NCI-H82 treated with DMSO at 0.1 percent for 48 hours (cell line): ENCODE measurements around the gene GK.
"Not testable (repeated sequence)": the region's sequence is repeated elsewhere in the genome, so short reads cannot be mapped to it uniquely, and the experiment has no call there.

Experiments
- DNase-seq: peaks from one replicate; lab custom pipeline; 2025; ENCODE audit not compliant: unreplicated experiment; lab: John Stamatoyannopoulos, UW

GK gene

DNA sequence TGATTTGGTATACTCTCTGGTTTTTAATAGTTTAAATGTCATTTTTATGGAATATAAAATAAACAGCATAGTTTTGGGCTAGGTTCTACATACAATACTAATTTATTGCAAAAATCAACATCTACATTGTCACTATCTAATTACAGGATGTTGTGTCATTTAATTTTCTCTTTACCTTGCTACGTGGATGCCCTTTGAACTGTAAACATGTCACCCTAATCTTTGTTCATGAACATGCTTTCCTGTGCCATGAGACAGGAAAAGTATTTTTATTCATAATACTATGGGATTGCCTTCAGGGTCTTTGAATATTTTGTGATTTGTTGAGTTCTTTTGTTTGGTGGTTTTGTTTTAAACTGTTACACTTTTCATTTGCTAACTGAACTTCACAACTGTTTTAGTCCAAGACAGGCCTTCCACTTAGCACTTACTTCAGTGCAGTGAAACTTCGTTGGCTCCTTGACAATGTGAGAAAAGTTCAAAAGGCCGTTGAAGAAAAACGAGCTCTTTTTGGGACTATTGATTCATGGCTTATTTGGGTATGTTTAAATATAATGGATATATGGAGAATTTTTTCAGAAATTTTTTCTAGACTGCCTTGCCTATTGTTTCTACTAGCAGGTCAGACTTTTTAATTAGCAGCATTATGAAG lies 40.9 kb downstream of the GK start:
- no peak for DNase-seq

DNA sequence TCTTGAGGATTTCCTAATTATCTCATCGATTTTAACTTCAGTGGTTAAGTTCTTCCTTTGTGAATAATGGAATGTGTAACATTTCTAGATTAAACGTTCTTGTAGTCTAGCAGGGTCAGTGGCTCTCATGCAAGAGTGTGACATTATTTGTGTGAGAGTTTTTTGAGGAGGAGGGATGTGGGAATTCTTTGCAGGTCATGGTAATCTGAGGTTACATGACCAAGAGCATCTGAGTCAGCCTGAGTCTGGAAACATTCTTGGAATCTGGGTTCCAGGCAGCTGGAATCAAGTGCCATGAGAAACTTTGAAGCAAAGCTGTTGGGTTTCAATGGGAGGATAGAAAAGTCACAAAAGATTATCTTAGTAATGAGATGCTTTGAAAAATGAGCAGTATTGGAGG lies 49.5 kb downstream of the GK start:
- no peak for DNase-seq

DNA sequence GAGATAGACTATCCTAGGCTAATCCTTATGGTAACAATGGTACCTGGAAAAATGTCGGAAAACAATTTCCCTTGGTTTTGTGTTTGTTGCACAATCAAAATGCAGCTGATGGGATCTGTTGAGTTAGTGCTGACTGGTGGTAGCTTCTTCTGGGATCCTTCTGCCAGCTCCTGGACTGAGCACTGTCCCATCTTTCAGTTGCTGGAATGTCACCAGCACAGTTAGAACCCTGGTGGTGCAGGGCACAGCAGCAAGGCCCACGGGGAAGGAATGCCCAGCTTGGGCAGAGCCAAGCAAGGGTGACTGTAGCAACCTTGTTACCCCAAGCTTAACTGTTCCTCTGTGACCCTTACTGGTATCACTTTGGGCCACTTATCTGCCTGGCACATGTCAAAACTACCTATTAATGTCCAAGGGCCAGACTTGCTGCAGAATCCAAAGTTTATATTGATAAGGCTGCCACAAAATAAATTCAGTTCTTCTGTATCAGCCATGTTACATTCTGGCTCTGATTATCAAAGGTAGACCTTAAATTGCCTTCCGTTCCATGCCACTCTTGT lies 53.1 kb downstream of the GK start:
- no peak for DNase-seq

DNA sequence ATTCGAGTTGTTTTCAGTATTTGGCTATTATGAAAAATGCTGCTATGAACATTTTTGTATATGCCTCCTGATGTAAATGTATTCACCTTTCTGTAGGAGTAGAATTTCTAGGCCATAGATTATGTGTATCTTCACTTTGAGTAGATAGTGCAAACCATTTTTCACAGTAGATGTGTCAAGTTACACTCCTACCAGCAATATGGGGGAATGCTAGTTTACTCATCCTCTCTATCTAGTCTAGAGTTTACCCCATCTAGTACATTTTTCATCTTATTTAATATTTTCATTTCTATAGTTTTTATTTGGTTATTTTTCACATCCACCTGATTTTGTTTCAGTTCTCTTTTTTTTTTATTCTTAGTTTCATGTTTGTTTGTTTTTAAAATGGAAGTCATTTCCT lies 59.0 kb downstream of the GK start:
- no peak for DNase-seq

DNA sequence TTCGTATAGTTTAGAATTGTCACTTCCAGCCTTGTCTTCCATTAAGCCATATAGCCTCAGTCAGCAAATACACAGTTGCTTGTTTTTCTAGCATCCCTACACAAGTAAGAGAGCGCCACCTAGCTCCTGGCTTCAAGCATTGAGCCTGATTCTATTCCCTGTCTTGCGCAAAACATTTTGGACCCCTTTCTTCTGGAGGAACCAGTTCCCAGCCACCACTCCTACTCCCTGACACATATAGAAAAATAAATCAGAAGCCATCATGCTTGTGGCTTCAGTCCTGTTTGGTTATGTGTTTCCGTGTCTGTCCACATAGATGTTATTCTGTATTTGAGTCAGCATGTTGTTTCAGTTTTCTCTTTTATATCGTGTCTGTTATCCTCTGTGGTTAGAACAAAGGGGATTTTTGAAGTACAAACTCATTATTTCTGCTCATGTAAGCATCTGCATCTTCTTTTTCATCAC lies 59.9 kb downstream of the GK start:
- DNase-seq: peak; percentile 13

DNA sequence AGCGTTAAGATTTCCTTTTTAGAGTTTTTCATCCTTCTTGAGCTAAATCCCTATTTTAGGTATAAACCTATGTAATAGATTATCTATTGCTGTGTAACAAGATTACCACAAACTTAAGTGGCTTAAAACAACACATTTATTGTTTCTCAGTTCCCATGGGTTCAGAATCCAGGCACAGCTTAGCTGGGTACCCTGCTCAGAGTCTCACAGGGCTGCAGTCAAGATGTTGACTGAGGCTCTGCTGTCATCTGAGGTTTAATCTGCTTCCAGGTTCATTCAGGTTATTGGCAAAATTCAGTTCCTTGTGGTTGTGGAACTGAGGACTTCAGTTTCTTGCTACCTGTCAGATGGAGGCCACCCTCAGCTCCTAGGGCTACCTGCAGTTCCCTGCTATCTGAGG lies 60.9 kb downstream of the GK start:
- DNase-seq: no peak

DNA sequence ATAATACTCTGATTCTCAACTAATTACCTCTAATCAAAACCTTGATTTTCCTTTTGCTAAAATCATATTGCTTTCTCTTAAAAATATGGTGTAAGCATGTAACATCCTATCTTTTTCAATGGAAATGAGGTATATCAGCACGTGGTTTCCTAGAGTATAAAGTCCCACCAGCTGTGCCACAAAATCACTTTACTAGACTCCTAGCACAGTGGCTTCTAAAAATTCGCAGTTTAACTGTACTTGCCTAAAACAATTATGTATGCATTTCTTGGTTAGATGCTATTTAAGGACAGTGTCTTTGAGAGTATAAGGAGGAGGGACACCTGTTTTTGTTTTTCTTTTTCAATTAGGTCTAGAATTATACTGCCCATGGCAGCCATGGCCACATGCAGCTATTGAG lies 62.8 kb downstream of the GK start:
- no peak for DNase-seq

DNA sequence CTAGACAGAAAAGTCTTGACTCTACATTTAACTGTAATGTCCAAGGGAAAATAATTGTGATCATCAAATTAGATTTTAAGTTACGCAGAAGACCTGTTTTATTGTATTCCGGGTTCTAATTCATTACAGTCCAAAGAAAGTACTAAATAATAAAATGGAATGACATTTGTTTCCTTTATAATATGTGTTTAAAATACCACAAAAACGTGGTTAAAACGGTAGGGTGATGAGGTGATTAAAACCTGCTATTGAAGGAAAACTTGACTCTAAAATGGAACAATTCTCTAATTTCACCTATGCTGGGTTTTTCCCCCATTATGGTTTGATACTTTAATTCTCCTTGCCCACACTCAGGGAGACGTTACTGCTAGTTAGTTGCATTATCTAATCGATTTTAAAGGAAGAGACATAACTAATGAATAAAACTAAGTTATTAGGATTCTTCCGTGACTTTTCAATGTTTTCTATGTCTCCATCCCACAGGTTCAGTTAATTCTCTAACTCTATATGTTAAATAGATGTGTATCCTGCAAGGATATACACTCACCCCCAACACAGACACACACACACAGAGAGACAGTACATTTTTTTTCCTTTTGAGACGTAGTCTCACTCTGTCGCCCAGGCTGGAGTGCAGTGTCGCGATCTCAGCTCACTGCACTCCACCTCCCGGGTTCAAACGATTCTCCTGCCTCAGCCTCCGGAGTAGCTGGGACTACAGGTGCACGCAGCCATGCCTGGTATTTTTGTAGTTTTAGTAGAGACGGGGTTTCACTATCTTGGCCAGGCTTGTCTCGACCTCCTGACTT lies 80.8 kb downstream of the GK start:
- DNase-seq: no peak

DNA sequence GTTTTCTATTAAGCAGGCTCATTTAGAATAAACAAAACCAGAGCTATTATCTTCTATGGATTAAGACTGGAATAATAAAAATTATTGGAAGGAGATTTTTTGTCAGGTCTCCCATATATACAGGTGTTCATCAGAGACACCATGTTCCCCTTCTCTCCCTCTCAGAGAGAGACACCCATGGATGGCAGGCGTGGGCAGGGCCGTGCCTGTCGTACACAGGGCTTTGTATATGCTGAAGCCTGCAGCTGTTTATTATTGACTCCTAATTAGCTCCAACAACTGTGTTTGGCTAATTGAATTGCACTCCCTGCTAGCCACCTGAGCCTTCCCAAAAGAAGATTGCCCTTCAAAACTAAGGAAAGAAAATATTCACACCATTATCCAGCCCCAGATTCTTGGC lies 81.6 kb downstream of the GK start:
- DNase-seq: no peak

DNA sequence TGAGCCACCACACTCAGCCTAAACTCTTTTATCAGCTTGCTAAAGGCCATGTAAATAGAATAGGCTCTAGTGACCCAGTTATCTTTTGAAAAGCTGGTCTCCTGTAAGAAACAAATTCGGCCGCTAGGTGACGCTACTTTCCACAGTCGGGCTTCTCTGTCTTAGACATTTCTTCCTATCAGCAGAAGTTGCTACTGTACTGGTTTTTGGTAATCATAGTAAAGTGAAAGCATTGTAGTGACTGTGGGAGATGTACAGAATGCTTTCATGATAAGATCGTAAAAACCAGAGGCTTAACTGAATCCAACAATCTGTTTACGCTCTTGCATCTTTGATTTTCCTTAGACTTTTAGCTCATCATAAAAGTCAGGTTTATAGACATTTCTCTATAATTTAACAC lies 82.6 kb downstream of the GK start:
- peak; percentile 57 for DNase-seq

DNA sequence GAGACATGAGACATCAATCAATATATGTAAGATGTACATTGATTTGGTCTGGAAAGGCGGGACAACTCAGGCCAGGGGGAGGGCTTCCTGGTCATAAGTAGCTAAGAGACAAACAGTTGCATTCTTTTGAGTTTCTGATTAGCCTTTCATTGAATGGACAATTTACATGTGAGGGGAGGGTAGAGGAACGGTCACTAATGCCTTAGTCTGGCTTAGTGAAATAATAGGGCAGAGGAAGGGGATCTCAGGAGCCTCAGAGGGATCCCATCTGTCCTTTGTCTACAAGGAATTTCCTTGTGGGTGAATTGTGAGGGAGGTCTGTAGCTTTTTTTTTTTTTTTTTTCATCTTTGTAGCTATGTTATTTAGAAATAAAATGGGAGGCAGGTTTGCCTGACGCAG lies 88.3 kb downstream of the GK start:
- peak; percentile 22 for DNase-seq

DNA sequence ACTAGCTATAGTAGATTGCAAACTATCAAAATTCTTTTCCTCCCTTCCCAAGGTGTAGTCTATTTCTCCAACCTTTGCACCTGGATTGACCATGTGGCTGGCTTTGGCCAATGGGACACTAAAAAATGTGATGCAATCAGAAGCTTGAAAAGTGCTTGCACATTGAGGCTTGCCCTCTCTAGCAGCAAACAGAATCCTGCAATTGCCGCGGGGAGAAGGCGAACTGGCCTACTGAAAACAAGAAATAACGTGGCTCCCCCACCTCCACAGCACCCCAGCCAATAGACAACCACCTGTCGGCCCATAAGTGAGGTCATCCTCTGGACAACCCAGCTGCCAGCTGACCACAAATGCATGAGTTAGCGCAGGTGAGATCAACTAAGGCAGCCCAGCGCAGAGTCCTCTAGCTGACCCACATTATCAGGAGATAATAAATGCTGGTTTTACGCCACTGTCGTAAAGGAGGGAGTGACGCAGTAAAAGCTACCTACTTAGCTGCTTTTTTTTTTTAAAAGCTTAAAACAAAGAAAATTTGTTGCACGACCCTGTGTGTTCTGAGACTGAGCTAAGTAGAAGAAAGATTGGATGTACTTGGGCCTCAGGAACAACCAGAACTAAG lies 95.2 kb downstream of the GK start:
- DNase-seq: no peak

DNA sequence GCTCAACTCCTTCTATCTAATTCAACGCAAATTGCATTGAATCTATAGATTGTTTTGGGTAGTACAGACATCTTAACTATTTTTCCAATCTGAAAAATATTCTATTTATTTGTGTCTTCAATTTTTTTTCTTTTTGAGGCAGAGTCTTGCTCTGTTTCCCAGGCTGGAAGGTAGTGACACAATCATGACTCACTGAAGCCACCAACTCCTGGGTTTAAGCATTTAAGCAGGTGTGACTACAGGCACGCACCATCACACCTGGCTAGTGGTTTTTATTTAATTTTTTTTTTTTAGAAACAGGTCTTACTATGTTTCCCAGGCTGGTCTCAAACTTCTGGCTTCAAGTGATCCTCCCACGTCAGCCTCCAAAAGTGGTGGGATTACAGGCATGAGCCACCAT lies 98.3 kb downstream of the GK start:
- no peak for DNase-seq

DNA sequence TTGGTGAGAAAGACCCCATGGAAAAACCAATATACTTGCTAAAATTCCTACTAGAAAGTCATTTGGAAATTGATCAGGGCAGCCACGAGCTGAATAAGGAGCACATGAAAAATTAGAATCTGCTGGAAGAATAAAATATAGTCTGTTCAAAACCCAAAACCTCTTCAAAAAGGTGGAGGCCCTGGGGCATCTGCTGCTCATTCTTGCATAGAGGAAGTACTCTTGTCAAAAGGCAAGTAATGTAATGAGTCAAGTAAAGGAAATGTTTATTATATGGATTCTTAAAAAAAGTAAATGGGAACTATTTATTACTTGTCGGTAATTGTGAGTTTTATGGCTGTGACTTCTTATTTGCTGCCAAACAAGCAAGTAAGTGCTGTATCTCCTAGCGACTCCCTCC lies 109.5 kb downstream of the GK start:
- no peak for DNase-seq

DNA sequence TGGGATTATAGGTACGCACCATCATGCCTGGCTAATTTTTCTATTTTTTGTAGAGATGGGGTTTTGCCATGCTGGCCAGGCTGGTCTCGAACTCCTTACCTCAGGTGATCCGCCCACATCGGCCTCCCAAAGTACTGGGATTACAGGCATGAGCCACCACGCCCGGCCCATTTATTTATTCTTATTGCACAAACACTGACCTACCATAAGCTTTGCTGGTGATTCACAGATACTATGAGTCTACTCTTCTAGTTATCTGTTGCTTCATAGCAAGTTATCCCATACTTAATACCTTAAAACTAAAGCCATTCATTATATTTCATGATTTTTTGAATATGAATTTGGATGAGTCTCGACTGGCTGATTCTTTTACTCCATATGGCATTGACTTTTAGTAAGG lies 120.5 kb downstream of the GK start:
- not testable (repeated sequence) for DNase-seq

DNA sequence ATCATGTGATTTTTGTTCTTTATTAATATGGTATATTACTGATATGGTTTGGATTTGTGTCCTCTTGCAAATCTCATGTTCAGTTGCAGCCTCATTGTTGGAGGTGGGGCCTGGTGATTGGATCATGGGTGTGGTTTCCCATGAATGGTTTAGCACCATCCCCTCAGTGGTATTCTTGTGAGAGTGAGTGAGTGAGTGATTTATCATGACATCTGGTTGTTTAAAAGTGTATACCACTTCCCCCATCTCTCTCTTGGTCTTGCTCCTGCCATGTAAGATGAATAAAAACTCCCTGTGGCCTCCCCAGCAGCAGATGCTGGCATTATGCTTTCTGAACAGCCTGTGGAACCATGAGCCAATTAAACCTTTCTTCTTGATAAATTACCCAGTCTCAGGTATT lies 124.4 kb downstream of the GK start:
- DNase-seq: no peak

DNA sequence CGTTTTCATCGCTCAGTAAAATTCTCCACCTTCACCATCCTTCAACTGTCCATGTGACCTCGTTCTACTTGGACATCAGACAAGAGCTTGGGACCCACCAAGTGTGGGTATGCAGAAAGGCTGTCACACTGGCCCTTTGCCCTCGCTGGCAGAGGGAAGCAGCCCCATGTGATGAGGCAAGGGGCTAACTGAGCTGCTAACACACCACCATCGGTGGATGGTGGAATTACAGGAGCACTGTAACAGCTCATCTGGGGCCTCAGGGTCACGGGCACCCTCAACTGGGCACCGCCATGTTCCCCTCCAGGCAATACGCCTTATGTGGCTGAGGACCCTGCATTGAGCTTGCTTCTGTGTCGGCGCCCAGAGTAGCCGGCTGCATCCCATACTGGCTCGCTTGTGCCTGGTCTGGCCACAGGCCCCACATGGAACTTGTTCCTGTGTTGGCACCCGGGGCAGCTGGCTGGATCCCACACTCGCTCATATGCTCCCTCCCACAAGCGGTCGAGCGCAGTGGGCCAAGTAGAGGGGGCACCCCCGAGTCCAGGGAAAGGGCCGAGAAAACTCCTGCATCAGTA lies 126.3 kb downstream of the GK start:
- no peak for DNase-seq
